Gastroesophageal sphincter (tissue), 4 donors: ENCODE data around the gene PODN. TPM values are rescaled to one million over a fixed set of nuclear protein-coding genes. Genes with fewer than 3 reads are reported as not detected.

Experiments
- ATAC-seq: fragments of 150-250 bp; one replicate; pipeline ENCODE4 v1.9.1; 2016; ENCODE audit warnings: mild to moderate bottlenecking, moderate library complexity
- H3K27ac ChIP-seq, 4 donors: fragments of 200-600 bp; sonication (generic) in 3 of 4; 1 replicate in 3 of 4; 2 replicates in 1 of 4; pipeline ENCODE4 v1.5.1; 2016 to 2019
- H3K27me3 ChIP-seq: fragments of 200-600 bp; sonication (generic); one replicate; pipeline ENCODE4 v1.5.1; 2019
- H3K36me3 ChIP-seq, 2 donors: fragments of 200-600 bp; sonication (generic); one replicate each; pipeline ENCODE4 v1.5.1; 2019; ENCODE audit warnings: control low read depth in 1 of 2
- H3K4me1 ChIP-seq, 3 donors: fragments of 200-600 bp; sonication (generic); 1 replicate in 2 of 3; 2 replicates in 1 of 3; pipeline ENCODE4 v1.5.1; 2016 to 2019; ENCODE audit warnings: control low read depth in 2 of 3
- H3K4me3 ChIP-seq, 2 donors: fragments of 200-600 bp; sonication (generic); one replicate each; pipeline ENCODE4 v1.5.1; 2019; ENCODE audit warnings: mild to moderate bottlenecking in 1 of 2, moderate library complexity in 1 of 2
- H3K9me3 ChIP-seq, 3 donors: fragments of 200-600 bp; sonication (generic); one replicate each; pipeline ENCODE4 v1.5.1; 2017 to 2019; ENCODE audit warnings: control low read depth in 2 of 3
- CTCF ChIP-seq, 4 experiments: fragments of 200-600 bp in 2 of 4; fragments of 450-650 bp in 2 of 4; sonication (generic) in 1 of 4; IDR thresholded peaks; one replicate each; pipeline ENCODE4 v1.5.1; 2017 to 2019; ENCODE audit warnings: antibody characterized with exemption in 4 of 4, mild to moderate bottlenecking in 2 of 4, moderate library complexity in 2 of 4
- EP300 ChIP-seq: sonication (generic); formaldehyde crosslinking; IDR thresholded peaks from one replicate; pipeline ENCODE4 v1.6.1; 2017; ENCODE audit warnings: antibody characterized with exemption, mild to moderate bottlenecking
- POLR2A ChIP-seq, 2 donors: fragments of 450-650 bp; IDR thresholded peaks; one replicate each; pipeline ENCODE4 v1.6.1; 2017; ENCODE audit warnings: antibody characterized with exemption in 2 of 2, mild to moderate bottlenecking in 2 of 2, moderate library complexity in 1 of 2
- POLR2AphosphoS5 ChIP-seq: sonication (generic); formaldehyde crosslinking; IDR thresholded peaks from one replicate; pipeline ENCODE4 v1.6.1; 2017; ENCODE audit warnings: antibody characterized with exemption
- WGBS, 2 donors: methylation state at CpG; one replicate each; pipeline ENCODE4 v1.1.5; 2018; ENCODE audit warnings: low coverage in 1 of 2; 5-methylcytosine and 5-hydroxymethylcytosine counted together
- total RNA-seq, 4 donors: library from RNA; depleted of rRNA; stranded (reverse); fragments of >200 nt; gene quantifications; one replicate each; pipeline ENCODE4 v1.1.0, GENCODE V29; 2016

Gene PODN
- total RNA-seq, 4 donors from 2014 or later = 60.4 to 170 (median 125) TPM

- peak; percentile 26 for ATAC-seq
- Histone ChIP-seq H3K27me3 (no peaks in the 10 kb centered on the region), H3K4me3 (no peak overlapping the region), H3K9me3 (peaks cover 0 to 7% (median 0%) of the 10 kb centered on the region in 3 donors), H3K36me3 (no peaks in the 10 kb centered on the region), H3K27ac (no peak overlapping the region), H3K4me1 (peaks cover 0 to 25% (median 4%) of the 10 kb centered on the region in 3 donors)
- TF ChIP-seq POLR2A (IDR thresholded peaks at IDR 0.05) = no peak
- no peak for TF ChIP-seq EP300
- TF ChIP-seq CTCF (IDR thresholded peaks at IDR 0.05) = no peak
- no peak for TF ChIP-seq POLR2AphosphoS5
- WGBS, 2 donors = 40 to 52% methylated on average over 7 to 8 of the region's 14 CpGs
These were observed 46.9 kb downstream of the PODN start for GRCh38 chr1:53108646-53109580.

GRCh38 chr1:53110370-53111072 lies 48.5 kb downstream of the PODN start:
- H3K36me3 ChIP-seq = no peaks in the 10 kb centered on the region
- 80 to 86% methylated on average over 2 to 9 of the region's 18 CpGs for WGBS, 2 donors
- TF ChIP-seq POLR2AphosphoS5 (no peak), POLR2A (IDR thresholded peaks at IDR 0.05) (no peak), EP300 (no peak), CTCF (IDR thresholded peaks at IDR 0.05) (no peak)
- no peaks in the 10 kb centered on the region for H3K27me3 ChIP-seq
- H3K4me3 ChIP-seq = no peak overlapping the region
- peaks cover 0 to 7% (median 0%) of the 10 kb centered on the region in 3 donors for H3K9me3 ChIP-seq
- H3K4me1 ChIP-seq = peaks cover 0 to 20% (median 4%) of the 10 kb centered on the region in 3 donors
- peak; percentile 21 for ATAC-seq
- no peak overlapping the region for H3K27ac ChIP-seq

- no peaks in the 10 kb centered on the region for H3K36me3 ChIP-seq
- no peak for TF ChIP-seq POLR2AphosphoS5
- TF ChIP-seq EP300 = no peak
- no peak for TF ChIP-seq CTCF (IDR thresholded peaks at IDR 0.05)
- TF ChIP-seq POLR2A (IDR thresholded peaks at IDR 0.05) = no peak
- ATAC-seq = no peak
- H3K27ac ChIP-seq = no peak overlapping the region
- peaks cover 0 to 7% (median 0%) of the 10 kb centered on the region in 3 donors for H3K9me3 ChIP-seq
- H3K4me1 ChIP-seq = peaks cover 0 to 20% (median 4%) of the 10 kb centered on the region in 3 donors
- H3K4me3 ChIP-seq = no peak overlapping the region
- H3K27me3 ChIP-seq = no peaks in the 10 kb centered on the region
- WGBS, 2 donors = 73 to 90% methylated on average over 8 to 10 of the region's 10 CpGs
These were observed 49.1 kb downstream of the PODN start for GRCh38 chr1:53111073-53111556.

GRCh38 chr1:53111693-53112092 lies 49.7 kb downstream of the PODN start:
- 31 to 68% methylated on average over 2 to 4 of the region's 5 CpGs for WGBS, 2 donors
- peaks cover 0 to 7% (median 0%) of the 10 kb centered on the region in 3 donors for H3K9me3 ChIP-seq
- H3K36me3 ChIP-seq = no peaks in the 10 kb centered on the region
- H3K4me3 ChIP-seq = no peak overlapping the region
- peaks cover 0 to 20% (median 4%) of the 10 kb centered on the region in 3 donors for H3K4me1 ChIP-seq
- no peak overlapping the region for H3K27ac ChIP-seq
- ATAC-seq = no peak
- no peaks in the 10 kb centered on the region for H3K27me3 ChIP-seq
- TF ChIP-seq POLR2A (IDR thresholded peaks at IDR 0.05) (no peak), POLR2AphosphoS5 (no peak), EP300 (no peak), CTCF (IDR thresholded peaks at IDR 0.05) (no peak)
